Peyer's patch (tissue), 4 donors: ENCODE results near the gene SLC30A7.

ENCODE experiments used
- POLR2A ChIP-seq, 2 donors: fragments of 450-650 bp; IDR thresholded peaks; one replicate each; pipeline ENCODE4 v1.5.1; 2017; ENCODE audit warnings: antibody characterized with exemption in 2 of 2, mild to moderate bottlenecking in 2 of 2, moderate library complexity in 2 of 2
- TF ChIP-seq, protein P1 (sequence below), 6 experiments: fragments of 450-650 bp in 4 of 6; fragments of 200-600 bp in 2 of 6; sonication (generic) in 1 of 6; IDR thresholded peaks; one replicate each; pipeline ENCODE4 v1.5.1; 2017 to 2019; ENCODE audit warnings: antibody characterized with exemption in 6 of 6, mild to moderate bottlenecking in 3 of 6, moderate library complexity in 1 of 6

DNA sequence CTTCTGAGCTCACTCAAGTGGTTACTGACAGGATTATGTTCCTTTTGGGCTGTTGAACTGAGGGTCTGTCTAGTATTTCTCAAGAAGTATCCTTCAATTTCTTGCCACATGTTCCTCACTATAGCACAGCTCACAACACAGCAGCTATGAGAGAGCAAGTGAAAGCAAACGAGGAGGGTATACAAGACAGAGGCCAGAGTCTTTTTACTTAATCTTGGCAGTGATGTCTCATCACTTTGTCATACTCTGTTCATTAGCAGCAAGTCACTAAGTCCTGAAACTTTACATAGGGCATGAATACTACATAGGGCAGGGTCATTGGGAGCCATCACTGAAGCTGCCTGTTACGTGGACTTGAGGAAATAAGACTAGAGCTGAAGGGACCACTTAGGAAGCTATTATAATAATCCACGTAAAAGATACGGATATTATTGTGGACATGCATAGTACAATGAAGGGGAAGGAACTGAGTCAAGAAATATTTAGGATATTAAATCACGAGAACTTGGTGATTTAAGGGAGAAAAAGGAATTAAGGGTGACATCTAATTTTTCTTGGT is 63.7 kb downstream of the SLC30A7 start:
- TF ChIP-seq, protein P1, sequence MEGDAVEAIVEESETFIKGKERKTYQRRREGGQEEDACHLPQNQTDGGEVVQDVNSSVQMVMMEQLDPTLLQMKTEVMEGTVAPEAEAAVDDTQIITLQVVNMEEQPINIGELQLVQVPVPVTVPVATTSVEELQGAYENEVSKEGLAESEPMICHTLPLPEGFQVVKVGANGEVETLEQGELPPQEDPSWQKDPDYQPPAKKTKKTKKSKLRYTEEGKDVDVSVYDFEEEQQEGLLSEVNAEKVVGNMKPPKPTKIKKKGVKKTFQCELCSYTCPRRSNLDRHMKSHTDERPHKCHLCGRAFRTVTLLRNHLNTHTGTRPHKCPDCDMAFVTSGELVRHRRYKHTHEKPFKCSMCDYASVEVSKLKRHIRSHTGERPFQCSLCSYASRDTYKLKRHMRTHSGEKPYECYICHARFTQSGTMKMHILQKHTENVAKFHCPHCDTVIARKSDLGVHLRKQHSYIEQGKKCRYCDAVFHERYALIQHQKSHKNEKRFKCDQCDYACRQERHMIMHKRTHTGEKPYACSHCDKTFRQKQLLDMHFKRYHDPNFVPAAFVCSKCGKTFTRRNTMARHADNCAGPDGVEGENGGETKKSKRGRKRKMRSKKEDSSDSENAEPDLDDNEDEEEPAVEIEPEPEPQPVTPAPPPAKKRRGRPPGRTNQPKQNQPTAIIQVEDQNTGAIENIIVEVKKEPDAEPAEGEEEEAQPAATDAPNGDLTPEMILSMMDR (IDR thresholded peaks at IDR 0.05) = no peak
- TF ChIP-seq POLR2A (IDR thresholded peaks at IDR 0.05) = no peak
